Cardiac muscle cell (in vitro differentiated cells and primary cell): ENCODE measurements around the gene OR2T8. TPM values are rescaled to one million over a fixed set of nuclear protein-coding genes. Genes with fewer than 3 reads are reported as not detected.

Source experiments
- DNase-seq, 2 donors: peaks; one replicate each; pipeline versions ENCODE4 v3.0.0 to v3.0.0-alpha.2; 2010 to 2017; ENCODE audit warnings: low read depth in 1 of 2, low spot score in 1 of 2
- H3K27ac ChIP-seq: fragments of 200-600 bp; sonication (generic); 2 replicates; pipeline ENCODE4 v1.5.1; 2016
- H3K27me3 ChIP-seq: fragments of 200-600 bp; sonication (generic); 2 replicates; pipeline ENCODE4 v1.6.0; 2016; ENCODE audit warnings: control low read depth
- H3K36me3 ChIP-seq: fragments of 200-600 bp; sonication (generic); 2 replicates; pipeline ENCODE4 v1.5.1; 2016; ENCODE audit warnings: control low read depth
- H3K4me1 ChIP-seq: fragments of 200-600 bp; sonication (generic); 2 replicates; pipeline ENCODE4 v1.8.1; 2017; ENCODE audit warnings: low read depth, mild to moderate bottlenecking, mixed run types
- H3K4me3 ChIP-seq: fragments of 200-600 bp; sonication (generic); 2 replicates; pipeline ENCODE4 v1.5.1; 2016; ENCODE audit warnings: mild to moderate bottlenecking
- H3K9me3 ChIP-seq: fragments of 200-600 bp; sonication (generic); 2 replicates; pipeline ENCODE4 v1.5.1; 2017; ENCODE audit warnings: low read depth, mild to moderate bottlenecking, control low read depth
- CTCF ChIP-seq: IDR thresholded peaks from 2 replicates; pipeline ENCODE4 v1.5.1; 2012; ENCODE audit warnings: low read depth, mild to moderate bottlenecking, low read length
- polyA plus RNA-seq: library from polyadenylated mRNA; unstranded; fragments of >200 nt; fragmentation: Nextera tagmentation; extraction: Ambion mirVana; gene quantifications from 2 replicates; pipeline ENCODE4 v1.2.1, GENCODE V29; 2016
- total RNA-seq: library from RNA; depleted of rRNA; stranded (reverse); fragments of >200 nt; gene quantifications from 2 replicates; pipeline ENCODE4 v1.2.3, GENCODE V29; 2016

OR2T8 gene
- total and polyA plus RNA-seq, 2 experiments from 2014 or later = not detected

GRCh38 chr1:247953408-247953807, 33.4 kb downstream of the OR2T8 start:
- no peak for TF ChIP-seq CTCF
- no peak for DNase-seq
- Histone ChIP-seq H3K27me3 (no peaks in the 10 kb centered on the region), H3K27ac (no peak overlapping the region), H3K4me3 (no peak overlapping the region), H3K9me3 (no peaks in the 10 kb centered on the region), H3K36me3 (no peaks in the 10 kb centered on the region), H3K4me1 (no peaks in the 10 kb centered on the region)

GRCh38 chr1:247961791-247962190, 41.7 kb downstream of the OR2T8 start:
- H3K9me3 ChIP-seq = peaks cover 3% of the 10 kb centered on the region
- no peak overlapping the region for H3K4me3 ChIP-seq
- TF ChIP-seq CTCF = no peak
- H3K4me1 ChIP-seq = no peaks in the 10 kb centered on the region
- H3K36me3 ChIP-seq = no peaks in the 10 kb centered on the region
- DNase-seq = no peak
- H3K27ac ChIP-seq = no peak overlapping the region
- H3K27me3 ChIP-seq = no peaks in the 10 kb centered on the region

- Histone ChIP-seq H3K4me3 (no peak overlapping the region), H3K9me3 (peaks cover 3% of the 10 kb centered on the region), H3K27ac (no peak overlapping the region), H3K4me1 (no peaks in the 10 kb centered on the region), H3K27me3 (no peaks in the 10 kb centered on the region), H3K36me3 (no peaks in the 10 kb centered on the region)
- no peak for DNase-seq
- TF ChIP-seq CTCF = no peak
Observed at GRCh38 chr1:247962911-247963588, 43.0 kb downstream of the OR2T8 start.

GRCh38 chr1:247964933-247965332, 44.9 kb downstream of the OR2T8 start, which contains the start of gene OR2AK2:
Gene OR2AK2, plus strand, starts transcription at chr1:247965233. Its CDS starts 144 bp downstream, at chr1:247965377.
- H3K27me3 ChIP-seq = no peaks in the 10 kb centered on the region
- no peak within 1 kb of the TSS for H3K27ac ChIP-seq
- TF ChIP-seq CTCF = no peak
- DNase-seq = no peak
- peaks cover 8% of the 10 kb centered on the region for H3K9me3 ChIP-seq
- no peak within 1 kb of the TSS for H3K4me3 ChIP-seq
- no peaks in the 10 kb centered on the region for H3K36me3 ChIP-seq
- no peaks in the 10 kb centered on the region for H3K4me1 ChIP-seq

- no peaks in the 10 kb centered on the region for H3K36me3 ChIP-seq
- no peak for TF ChIP-seq CTCF
- no peak overlapping the region for H3K4me3 ChIP-seq
- H3K27ac ChIP-seq = no peak overlapping the region
- no peaks in the 10 kb centered on the region for H3K4me1 ChIP-seq
- no peaks in the 10 kb centered on the region for H3K27me3 ChIP-seq
- DNase-seq = no peak
- peaks cover 8% of the 10 kb centered on the region for H3K9me3 ChIP-seq
Observed at GRCh38 chr1:247966532-247967204, 46.6 kb downstream of the OR2T8 start.

Other genes with a start within 250 kb of the OR2T8 start
- not detected in 2 replicates for gene OR13G1, start 240.5 kb upstream of the OR2T8 start, total RNA-seq
- gene OR13G1, start 240.5 kb upstream of the OR2T8 start, polyA plus RNA-seq = not detected in 2 replicates
- not detected in 2 replicates for gene OR6F1, start 203.6 kb upstream of the OR2T8 start, total RNA-seq
- not detected in 2 replicates for gene OR6F1, start 203.6 kb upstream of the OR2T8 start, polyA plus RNA-seq
- not detected in 2 replicates for gene OR14K1, start 181.6 kb upstream of the OR2T8 start, total RNA-seq
- gene OR14K1, start 181.6 kb upstream of the OR2T8 start, polyA plus RNA-seq = not detected in 2 replicates
- gene OR14A2, start 172.1 kb upstream of the OR2T8 start, total RNA-seq = not detected in 2 replicates
- gene OR14A2, start 172.1 kb upstream of the OR2T8 start, polyA plus RNA-seq = not detected in 2 replicates
- not detected in 2 replicates for gene OR1C1, start 159.7 kb upstream of the OR2T8 start, total RNA-seq
- gene OR1C1, start 159.7 kb upstream of the OR2T8 start, polyA plus RNA-seq = not detected in 2 replicates
- not detected in 2 replicates for gene OR14A16, start 96.1 kb upstream of the OR2T8 start, total RNA-seq
- not detected in 2 replicates for gene OR14A16, start 96.1 kb upstream of the OR2T8 start, polyA plus RNA-seq
- not detected in 2 replicates for gene OR11L1, start 78.4 kb upstream of the OR2T8 start, total RNA-seq
- not detected in 2 replicates for gene OR11L1, start 78.4 kb upstream of the OR2T8 start, polyA plus RNA-seq
- gene TRIM58, start 63.1 kb upstream of the OR2T8 start, total RNA-seq = 2.4 and 2.7 TPM in 2 replicates
- gene TRIM58, start 63.1 kb upstream of the OR2T8 start, polyA plus RNA-seq = 2.2 and 2.6 TPM in 2 replicates
- 0.70 and 0.86 TPM in 2 replicates for gene OR2W3, start 24.7 kb upstream of the OR2T8 start, total RNA-seq
- 1.9 TPM in 2 replicates for gene OR2W3, start 24.7 kb upstream of the OR2T8 start, polyA plus RNA-seq
- 0.21 TPM in 1 of 2 replicates, not detected in the other for gene OR2AJ1, start 4.6 kb downstream of the OR2T8 start, total RNA-seq
- gene OR2AJ1, start 4.6 kb downstream of the OR2T8 start, polyA plus RNA-seq = not detected in 2 replicates
- gene OR2L8, start 28.6 kb downstream of the OR2T8 start, total RNA-seq = not detected in 2 replicates
- gene OR2L8, start 28.6 kb downstream of the OR2T8 start, polyA plus RNA-seq = not detected in 2 replicates
- not detected in 2 replicates for gene OR2AK2, start 45.0 kb downstream of the OR2T8 start, total RNA-seq
- gene OR2AK2, start 45.0 kb downstream of the OR2T8 start, polyA plus RNA-seq = not detected in 2 replicates
- 0.18 TPM in 1 of 2 replicates, not detected in the other for gene OR2L5, start 93.4 kb downstream of the OR2T8 start, total RNA-seq
- gene OR2L5, start 93.4 kb downstream of the OR2T8 start, polyA plus RNA-seq = not detected in 2 replicates
- gene OR2L2, start 109.8 kb downstream of the OR2T8 start, total RNA-seq = not detected in 2 replicates
- 0.57 TPM in 1 of 2 replicates, not detected in the other for gene OR2L2, start 109.8 kb downstream of the OR2T8 start, polyA plus RNA-seq
- gene OR2L3, start 126.6 kb downstream of the OR2T8 start, total RNA-seq = 0.07 TPM in 1 of 2 replicates, not detected in the other
- gene OR2L3, start 126.6 kb downstream of the OR2T8 start, polyA plus RNA-seq = not detected in 2 replicates
- not detected in 2 replicates for gene OR2L13, start 174.9 kb downstream of the OR2T8 start, total RNA-seq
- gene OR2L13, start 174.9 kb downstream of the OR2T8 start, polyA plus RNA-seq = 0.88 TPM in 1 of 2 replicates, not detected in the other
- not detected in 2 replicates for gene OR2M5, start 224.9 kb downstream of the OR2T8 start, total RNA-seq
- gene OR2M5, start 224.9 kb downstream of the OR2T8 start, polyA plus RNA-seq = not detected in 2 replicates